Keratinocyte (primary cell): ENCODE results near the gene MLLT10.

Experiments used
- CTCF ChIP-seq, 3 experiments: IDR thresholded peaks in 1 of 3; conservative IDR thresholded peaks in 1 of 3; optimal IDR thresholded peaks in 1 of 3; 2 replicates in 2 of 3; 3 replicates in 1 of 3; pipeline versions ENCODE3 to v1.5.1; 2011; ENCODE audit warnings: low read length in 3 of 3, mild to moderate bottlenecking in 3 of 3, moderate library complexity in 2 of 3, control low read depth in 1 of 3, inconsistent platforms in 1 of 3; ENCODE audit not compliant: insufficient read depth in 2 of 3; ENCODE audit errors: extremely low read depth in 1 of 3
- EZH2 ChIP-seq: IDR thresholded peaks from one replicate; pipeline ENCODE4 v1.6.1; 2012; ENCODE audit warnings: inconsistent platforms, mild to moderate bottlenecking, low read length, moderate library complexity

- TF ChIP-seq EZH2 (no peak), CTCF (optimal IDR thresholded peaks at IDR 0.05 in 1 of 3, IDR thresholded peaks at IDR 0.05 in 1 of 3, conservative IDR thresholded peaks at IDR 0.05 in 1 of 3; ENCODE audit: extremely low read depth in 1 of 3, insufficient read depth in 2 of 3, low read length in 3 of 3) (no peak)
Observed at GRCh38 chr10:21614000-21614399, 80.0 kb downstream of the MLLT10 start.
